Fibroblast of mammary gland (primary cell): Measurements from ENCODE around the gene MBOAT2.

ENCODE experiments used
- DNase-seq: peaks from one replicate; pipeline ENCODE4 v3.0.0-alpha.2; 2010; ENCODE audit warnings: low read depth
- H3K4me3 ChIP-seq: 2 replicates; pipeline ENCODE4 v1.5.1; 2011; ENCODE audit warnings: low read depth, mild to moderate bottlenecking, low read length, moderate library complexity; ENCODE audit not compliant: control insufficient read depth
- TF ChIP-seq, protein P1 (sequence below): conservative IDR thresholded peaks from 2 replicates; pipeline ENCODE4 v1.5.1; 2011; ENCODE audit warnings: low read depth, low read length, inconsistent platforms; ENCODE audit not compliant: control insufficient read depth, insufficient read depth

MBOAT2 gene

DNA sequence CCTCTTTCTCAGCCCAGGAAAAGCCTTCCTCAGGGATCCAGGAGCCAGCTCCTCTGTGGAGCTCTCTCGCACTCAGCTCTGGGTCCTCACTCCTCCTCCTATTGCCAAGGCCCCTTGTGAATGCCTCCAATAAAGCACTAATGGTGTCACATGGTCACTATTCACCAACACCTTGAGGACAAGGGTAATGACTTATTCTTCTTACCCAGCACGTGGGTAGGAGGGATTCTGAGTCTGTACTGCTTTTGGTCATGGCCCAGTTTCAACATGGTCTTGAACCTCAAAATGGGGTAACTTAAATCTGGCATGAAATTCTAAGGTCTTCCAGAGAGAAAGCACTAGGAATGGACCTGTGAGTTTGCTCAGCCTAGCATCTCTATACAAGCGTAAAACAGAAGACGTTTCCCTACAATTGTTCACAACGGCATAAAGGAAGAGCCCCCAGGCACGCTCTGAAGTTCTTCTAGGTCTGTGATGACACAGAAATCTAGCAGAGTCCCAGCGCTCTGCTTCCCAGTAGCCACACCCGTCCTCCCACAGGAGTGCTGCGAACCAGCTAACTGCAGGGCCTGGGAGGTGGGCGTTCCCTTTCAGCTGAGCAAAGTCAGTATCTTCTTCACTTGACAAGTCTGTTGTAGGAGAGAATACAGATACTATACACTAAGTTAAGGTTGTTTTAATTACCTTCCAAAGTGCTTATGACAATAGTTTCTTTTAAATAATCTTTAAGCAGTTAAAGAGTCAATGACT is 151.5 kb downstream of the MBOAT2 start:
- TF ChIP-seq, protein P1, sequence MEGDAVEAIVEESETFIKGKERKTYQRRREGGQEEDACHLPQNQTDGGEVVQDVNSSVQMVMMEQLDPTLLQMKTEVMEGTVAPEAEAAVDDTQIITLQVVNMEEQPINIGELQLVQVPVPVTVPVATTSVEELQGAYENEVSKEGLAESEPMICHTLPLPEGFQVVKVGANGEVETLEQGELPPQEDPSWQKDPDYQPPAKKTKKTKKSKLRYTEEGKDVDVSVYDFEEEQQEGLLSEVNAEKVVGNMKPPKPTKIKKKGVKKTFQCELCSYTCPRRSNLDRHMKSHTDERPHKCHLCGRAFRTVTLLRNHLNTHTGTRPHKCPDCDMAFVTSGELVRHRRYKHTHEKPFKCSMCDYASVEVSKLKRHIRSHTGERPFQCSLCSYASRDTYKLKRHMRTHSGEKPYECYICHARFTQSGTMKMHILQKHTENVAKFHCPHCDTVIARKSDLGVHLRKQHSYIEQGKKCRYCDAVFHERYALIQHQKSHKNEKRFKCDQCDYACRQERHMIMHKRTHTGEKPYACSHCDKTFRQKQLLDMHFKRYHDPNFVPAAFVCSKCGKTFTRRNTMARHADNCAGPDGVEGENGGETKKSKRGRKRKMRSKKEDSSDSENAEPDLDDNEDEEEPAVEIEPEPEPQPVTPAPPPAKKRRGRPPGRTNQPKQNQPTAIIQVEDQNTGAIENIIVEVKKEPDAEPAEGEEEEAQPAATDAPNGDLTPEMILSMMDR = no peak
- DNase-seq = peak; percentile 47
- H3K4me3 ChIP-seq = no peak overlapping the region

DNA sequence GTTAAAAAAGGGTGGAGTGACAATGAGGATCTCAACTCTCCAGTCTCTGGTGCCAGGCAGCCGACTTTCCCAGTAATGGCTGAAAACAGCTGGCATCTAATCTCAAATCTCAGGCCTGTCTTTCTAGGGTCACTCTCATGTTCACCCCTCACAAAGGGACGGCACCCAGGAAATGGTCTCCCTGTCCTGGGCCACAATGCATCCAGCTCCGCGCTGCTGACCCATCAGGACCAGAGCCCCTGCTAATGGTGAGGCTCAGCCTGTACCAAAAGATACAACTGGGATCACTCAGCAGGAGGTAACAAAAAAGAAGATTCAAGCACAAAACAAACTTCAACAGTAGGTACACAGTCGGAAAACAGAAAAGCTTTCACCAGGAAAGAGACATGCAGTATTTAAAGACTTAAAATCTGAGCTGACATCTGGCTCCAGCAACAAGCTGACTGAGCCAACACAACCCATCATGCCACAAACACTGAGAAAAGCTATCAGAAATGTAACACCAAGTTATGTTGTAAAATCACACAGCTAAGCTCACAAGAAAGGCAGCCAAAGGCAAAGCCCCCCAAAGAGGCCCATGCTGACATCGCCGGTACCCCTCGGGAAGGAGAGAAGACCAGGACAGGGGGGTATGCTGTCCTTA is 152.5 kb downstream of the MBOAT2 start:
- no peak for DNase-seq
- TF ChIP-seq, protein P1 = no peak
- no peak overlapping the region for H3K4me3 ChIP-seq

DNA sequence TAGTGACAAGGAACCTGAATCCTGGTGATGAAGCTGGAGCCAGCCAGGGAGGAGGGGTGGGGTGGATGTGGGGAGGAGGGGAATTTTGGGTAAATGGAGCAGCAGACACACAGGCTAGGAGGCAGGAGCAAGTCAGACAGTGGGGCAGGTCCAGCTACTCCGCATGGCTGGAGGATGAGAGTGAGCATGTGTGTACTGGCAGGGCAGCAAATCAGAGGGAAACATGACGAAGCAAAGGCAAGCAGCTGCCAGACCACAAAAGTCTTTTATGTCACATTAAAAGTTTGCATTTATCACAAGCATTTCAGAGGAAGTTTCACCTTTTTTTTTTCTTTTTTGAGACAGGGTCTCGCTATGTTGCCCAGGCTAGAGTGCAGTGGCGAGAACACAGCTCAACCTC is 154.2 kb downstream of the MBOAT2 start:
- peak; percentile 72 for DNase-seq
- TF ChIP-seq, protein P1 = no peak
- no peak overlapping the region for H3K4me3 ChIP-seq

DNA sequence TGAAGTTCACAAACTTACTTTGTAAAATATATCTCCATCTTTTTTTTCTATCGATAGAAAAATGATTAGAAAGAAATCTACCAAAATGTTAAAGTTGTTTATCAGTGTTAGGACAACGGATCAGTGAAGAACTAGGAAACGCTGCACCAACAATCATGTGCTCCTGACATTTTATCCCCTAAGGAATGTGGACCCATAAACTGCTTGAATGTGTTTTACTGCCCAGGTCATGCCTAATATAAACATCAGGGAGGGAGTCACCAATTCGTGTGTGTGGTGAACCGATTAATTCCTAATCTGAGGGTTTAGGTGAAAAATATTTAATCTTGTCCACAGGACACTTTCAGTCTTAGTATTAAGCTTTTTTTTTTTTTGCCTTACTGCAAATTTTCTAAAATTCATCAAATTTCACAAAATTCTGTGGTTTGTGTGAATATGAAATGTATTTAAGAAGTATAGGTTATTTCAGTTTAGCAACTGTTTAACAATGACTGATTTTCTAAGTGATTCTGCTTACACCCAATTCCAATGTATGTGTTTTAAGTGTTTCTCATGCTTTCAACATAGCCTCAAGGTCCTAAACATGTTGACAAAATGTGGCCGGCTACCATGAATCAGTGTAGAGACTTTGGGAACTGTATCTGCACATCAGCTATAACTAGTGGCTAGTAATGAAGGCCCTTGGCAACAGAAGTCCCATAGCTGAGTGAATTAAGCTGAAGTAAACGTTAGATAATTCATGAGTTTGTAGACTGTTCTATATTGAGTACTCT is 155.0 kb downstream of the MBOAT2 start:
- H3K4me3 ChIP-seq = no peak overlapping the region
- no peak for DNase-seq
- TF ChIP-seq, protein P1 = no peak

DNA sequence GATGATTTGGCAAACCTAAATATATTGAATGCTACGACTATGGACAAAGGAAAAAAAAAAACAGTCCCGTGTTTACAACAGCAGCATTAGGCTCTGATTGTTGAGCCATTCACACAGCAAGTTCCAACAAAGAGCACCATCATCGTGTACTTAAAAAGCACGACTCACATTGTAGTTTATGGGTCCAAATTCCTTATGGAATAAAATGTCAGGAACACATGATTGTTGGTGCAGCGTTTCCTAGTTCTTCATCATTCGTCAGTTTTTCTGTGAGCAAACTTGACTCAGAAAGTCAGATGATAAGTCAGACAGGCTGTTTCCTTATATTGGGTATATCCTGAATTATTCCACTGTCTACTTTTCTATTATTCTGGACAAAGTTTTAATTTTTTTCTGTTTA is 156.1 kb downstream of the MBOAT2 start:
- H3K4me3 ChIP-seq = no peak overlapping the region
- TF ChIP-seq, protein P1 = no peak
- peak; percentile 58 for DNase-seq

DNA sequence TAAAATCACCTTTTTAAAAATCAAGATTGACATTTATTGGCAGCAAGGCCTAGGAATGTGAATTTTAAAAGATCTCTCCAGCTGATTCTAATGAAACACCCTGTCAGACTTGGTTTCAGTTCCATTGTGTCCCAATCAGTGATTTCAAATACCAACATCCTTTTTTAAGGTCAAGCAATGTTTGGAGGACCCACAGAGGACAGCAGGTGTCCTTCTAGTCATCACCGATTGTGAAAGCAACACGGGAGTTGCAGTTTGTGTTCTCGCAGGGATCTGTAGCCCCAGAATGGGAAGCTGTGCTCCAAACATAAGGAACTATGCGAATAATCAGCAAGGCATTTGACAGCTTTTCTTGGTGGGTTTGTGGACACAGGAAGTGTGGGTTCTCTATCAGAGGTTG is 161.6 kb downstream of the MBOAT2 start:
- H3K4me3 ChIP-seq = no peak overlapping the region
- no peak for DNase-seq
- TF ChIP-seq, protein P1 = no peak
